ENCODE measurements around the gene HEPACAM2. TPM values are rescaled to one million over a fixed set of nuclear protein-coding genes. Genes with fewer than 3 reads are reported as not detected.

Gene HEPACAM2
- total RNA-seq (2022; extraction: Qiagen RNA extraction): not detected in 5 replicates

GRCh38 chr7:93226310-93226709 lies at the start of gene HEPACAM2:
TSS of gene HEPACAM2 (minus strand) at chr7:93226469.

DNA sequence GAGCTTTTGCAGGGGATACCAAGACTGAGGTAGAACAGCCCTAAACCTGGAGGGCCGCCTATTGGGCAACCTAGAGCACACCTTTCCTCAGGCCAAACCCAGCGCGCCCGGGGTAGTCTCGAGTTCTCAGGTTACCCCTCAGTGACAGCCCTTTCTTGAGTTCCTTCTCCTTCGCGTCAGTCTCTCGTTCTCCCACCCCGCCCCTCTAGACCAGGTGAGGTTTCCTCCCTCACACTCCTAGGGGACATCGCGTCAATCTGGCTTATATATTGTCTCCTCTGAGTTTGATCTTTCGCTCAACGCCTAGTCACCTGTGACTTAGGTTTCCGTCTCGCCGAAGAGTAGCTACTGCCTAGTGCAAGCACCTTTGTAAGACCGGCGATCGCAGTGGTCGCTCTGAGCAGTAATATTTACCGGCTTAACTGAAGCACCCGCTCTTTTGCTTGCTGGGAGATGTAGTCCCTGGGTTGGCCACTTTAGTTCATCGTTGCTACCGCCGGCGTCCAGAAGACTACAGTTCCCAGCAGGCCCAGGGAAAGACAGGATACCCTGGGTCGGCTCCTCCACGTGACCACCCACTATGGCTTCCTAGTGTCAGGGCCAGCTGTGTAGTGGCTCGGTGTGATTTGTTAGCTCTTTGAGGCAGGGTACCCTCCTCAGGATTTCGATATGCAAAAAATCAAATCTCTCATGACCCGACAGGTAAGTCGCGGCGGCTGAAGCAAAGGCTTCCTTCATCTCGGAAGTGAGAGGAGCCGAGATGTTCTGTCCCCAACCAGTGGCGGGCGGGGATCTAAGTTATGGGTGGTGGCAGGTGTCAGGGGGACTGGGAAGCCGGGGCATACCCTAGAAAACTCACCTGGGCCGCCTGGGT lies 5.8 kb upstream of the HEPACAM2 start, which contains the start of gene VPS50:
VPS50 (plus strand) TSS at position 568 of the 874 bp plus-strand sequence; CDS start at position 670, 102 bp downstream.

DNA sequence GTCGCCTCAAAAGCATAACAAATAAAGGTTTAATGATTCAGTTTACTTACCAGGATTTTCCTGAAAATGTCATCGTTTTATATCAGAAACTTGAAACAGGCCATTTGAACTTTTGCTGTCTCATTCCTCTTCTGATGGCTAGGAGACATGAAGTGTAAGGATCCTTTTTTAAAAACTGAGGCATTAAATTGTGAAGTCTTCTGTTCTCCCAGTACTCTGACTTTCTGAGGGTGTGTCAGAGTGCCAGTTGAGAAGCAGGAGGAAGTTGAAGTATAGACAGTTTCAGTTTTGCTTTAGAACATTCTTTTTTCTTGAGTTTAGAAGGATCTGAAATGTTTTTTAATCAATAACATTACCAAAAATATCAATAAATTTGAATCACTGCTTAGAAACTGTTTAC lies 78.1 kb downstream of the HEPACAM2 start, which contains the start of gene SAMD9L:
SAMD9L (minus strand) TSS at position 242 of the 400 bp plus-strand sequence. CDS start 12,414 bp downstream, outside the sequence.

Other genes with a start within 250 kb of the HEPACAM2 start
- gene SAMD9, start 108.5 kb downstream of the HEPACAM2 start, total RNA-seq (2022; extraction: Qiagen RNA extraction): 2.2 to 4.2 TPM (median 3.5 TPM) in 5 replicates
- gene SAMD9L, start 78.1 kb downstream of the HEPACAM2 start, total RNA-seq (2022; extraction: Qiagen RNA extraction): 0.43 to 1.1 TPM (median 0.58 TPM) in 5 replicates
- gene VPS50, start 5.9 kb upstream of the HEPACAM2 start, total RNA-seq (2022; extraction: Qiagen RNA extraction): 5.2 to 7.6 TPM (median 5.9 TPM) in 5 replicates

Data from A549 treated with AZD2906 at 1 μM for 4 hours (cell line).